Measurements from ENCODE around the gene PRRC2A.

The PRRC2A gene

GRCh38 chr6:31626952-31627351 lies 6.4 kb downstream of the PRRC2A start:
- no peak for DNase-seq

GRCh38 chr6:31627690-31628287 lies 7.3 kb downstream of the PRRC2A start:
- DNase-seq: no peak

GRCh38 chr6:31629014-31629413 lies 8.5 kb downstream of the PRRC2A start:
- DNase-seq: no peak

- no peak for DNase-seq
These were observed 9.8 kb downstream of the PRRC2A start for GRCh38 chr6:31630177-31630934.

- DNase-seq: no peak
These were observed 10.7 kb downstream of the PRRC2A start for GRCh38 chr6:31631209-31631608.

- DNase-seq: no peak
These were observed 11.3 kb downstream of the PRRC2A start for GRCh38 chr6:31631681-31632278.

GRCh38 chr6:31632279-31632946 lies 11.9 kb downstream of the PRRC2A start:
- no peak for DNase-seq

GRCh38 chr6:31633447-31633846 lies 12.9 kb downstream of the PRRC2A start:
- DNase-seq: no peak

- DNase-seq: no peak
These were observed 13.6 kb downstream of the PRRC2A start for GRCh38 chr6:31634131-31634530.

GRCh38 chr6:31634969-31635575 lies 14.6 kb downstream of the PRRC2A start:
- DNase-seq: no peak

GRCh38 chr6:31636698-31637596 lies 16.4 kb downstream of the PRRC2A start:
- DNase-seq: no peak

- DNase-seq: no peak
These were observed 18.5 kb downstream of the PRRC2A start for GRCh38 chr6:31639043-31639442.

GRCh38 chr6:31639449-31639861 lies 18.9 kb downstream of the PRRC2A start:
- DNase-seq: no peak

GRCh38 chr6:31640612-31641011 lies 20.1 kb downstream of the PRRC2A start:
- no peak for DNase-seq

- no peak for DNase-seq
These were observed 20.9 kb downstream of the PRRC2A start for GRCh38 chr6:31641370-31641769.

- no peak for DNase-seq
These were observed 22.5 kb downstream of the PRRC2A start for GRCh38 chr6:31642798-31643570.

- no peak for DNase-seq
These were observed 23.4 kb downstream of the PRRC2A start for GRCh38 chr6:31643818-31644454.

GRCh38 chr6:31645325-31645724 lies 24.8 kb downstream of the PRRC2A start:
- DNase-seq: no peak

GRCh38 chr6:31651602-31652191 lies 31.2 kb downstream of the PRRC2A start:
- DNase-seq: peak; percentile 36

GRCh38 chr6:31652925-31653724 lies 32.6 kb downstream of the PRRC2A start:
- DNase-seq: no peak
